PFSK-1 (cell line): ENCODE data around the gene EFL1.

Experiments used
- FOXP2 ChIP-seq: optimal IDR thresholded peaks from 2 replicates; pipeline ENCODE3; 2011; ENCODE audit warnings: borderline replicate concordance, control low read depth, inconsistent platforms; ENCODE audit not compliant: insufficient read depth; ENCODE audit errors: extremely low read length, extremely low read depth
- POLR2AphosphoS5 ChIP-seq: IDR thresholded peaks from 2 replicates; pipeline ENCODE4 v1.6.1; 2012; ENCODE audit warnings: low read depth, mild to moderate bottlenecking, control low read depth, low read length, moderate library complexity
- REST ChIP-seq, 2 experiments: IDR thresholded peaks; 2 replicates each; pipeline versions ENCODE4 v1.6.1 to v1.8.0; 2011 to 2012; ENCODE audit warnings: low read depth in 2 of 2, low read length in 2 of 2, control low read depth in 1 of 2, inconsistent platforms in 1 of 2, mild to moderate bottlenecking in 1 of 2, moderate library complexity in 1 of 2; ENCODE audit not compliant: insufficient read depth in 1 of 2
- SIN3A ChIP-seq: IDR thresholded peaks from 2 replicates; pipeline ENCODE4 v1.6.1; 2012; ENCODE audit warnings: mild to moderate bottlenecking, low read length, moderate library complexity, borderline replicate concordance; ENCODE audit not compliant: insufficient read depth
- TAF1 ChIP-seq: IDR thresholded peaks from 2 replicates; pipeline ENCODE4 v1.6.1; 2012; ENCODE audit warnings: low read length, control low read depth, borderline replicate concordance; ENCODE audit not compliant: insufficient read depth

EFL1 gene

DNA sequence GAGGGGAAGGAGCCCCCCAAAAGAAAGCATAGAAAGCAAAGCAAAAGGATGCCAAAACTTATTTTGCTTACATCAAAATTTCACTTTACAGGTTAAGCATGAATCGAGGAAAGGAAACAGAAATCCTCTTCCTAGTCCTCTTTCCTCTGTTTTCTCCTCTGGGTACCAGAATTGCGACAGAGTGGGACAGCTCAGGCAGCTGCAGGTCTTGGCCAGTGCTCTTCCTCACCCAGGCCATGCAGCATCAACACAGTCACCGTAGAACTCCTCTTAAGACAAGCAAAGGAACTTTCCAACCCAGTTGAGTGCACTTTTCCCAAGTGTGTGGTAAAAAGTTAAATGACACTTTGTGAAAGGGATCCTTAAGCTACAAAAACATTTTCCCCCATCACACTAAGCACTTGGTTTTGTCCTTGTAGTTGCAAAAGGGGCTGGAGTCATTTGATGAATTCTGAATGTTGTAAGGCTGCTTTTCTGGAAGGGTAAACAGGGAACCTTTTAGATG, 170.8 kb downstream of the EFL1 start:
- no peak for TF ChIP-seq REST (IDR thresholded peaks at IDR 0.05; ENCODE audit: insufficient read depth in 1 of 2, low read depth in 2 of 2, low read length in 2 of 2)
- TF ChIP-seq SIN3A = no peak
- no peak for TF ChIP-seq TAF1
- TF ChIP-seq FOXP2 = no peak
- no peak for TF ChIP-seq POLR2AphosphoS5

- TF ChIP-seq POLR2AphosphoS5 (no peak), REST (IDR thresholded peaks at IDR 0.05; ENCODE audit: insufficient read depth in 1 of 2, low read depth in 2 of 2, low read length in 2 of 2) (no peak), SIN3A (no peak), TAF1 (no peak)
Measured at GRCh38 chr15:82086243-82086995, 176.1 kb downstream of the EFL1 start.

DNA sequence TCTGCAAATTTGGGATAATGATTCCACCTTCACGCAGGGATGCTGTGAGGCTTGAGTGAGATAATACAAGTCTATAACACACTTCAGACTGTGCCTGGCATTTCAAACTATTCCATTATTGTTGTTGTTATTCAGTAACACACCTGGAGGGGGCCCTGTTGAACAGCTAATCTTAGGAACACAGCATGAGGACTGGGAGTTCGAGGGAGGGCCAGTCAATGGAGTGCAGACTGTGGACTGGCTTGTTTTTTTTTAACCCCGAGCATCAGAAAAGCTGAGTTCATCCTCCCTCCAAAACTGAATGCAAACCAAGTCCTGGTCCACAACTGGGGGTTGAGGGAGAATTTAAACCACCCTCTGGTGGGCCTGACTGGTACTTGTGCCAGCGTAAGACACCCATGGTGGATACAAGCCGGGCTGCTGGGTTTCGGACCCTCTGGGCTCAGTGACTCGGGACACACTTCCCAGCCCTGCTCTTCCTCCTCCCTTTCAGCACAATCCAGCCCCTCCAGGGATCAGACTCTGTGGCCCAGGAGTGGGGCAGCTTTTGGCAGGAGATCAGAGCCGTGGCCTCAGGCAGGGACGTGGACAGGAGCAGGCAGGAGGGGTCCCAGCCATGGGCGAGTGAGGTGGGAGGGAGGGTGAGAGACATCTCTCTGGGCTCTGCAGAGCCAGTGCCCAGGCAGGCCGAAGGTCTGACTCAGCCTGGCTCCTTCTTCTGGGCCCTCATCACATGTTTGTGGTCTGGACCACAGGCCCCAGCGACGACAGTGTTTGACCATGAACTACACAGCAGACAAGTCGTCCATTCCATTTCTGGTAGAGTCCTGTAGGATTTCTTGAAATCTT, 180.4 kb downstream of the EFL1 start:
- TF ChIP-seq POLR2AphosphoS5 = no peak
- TF ChIP-seq FOXP2 = no peak
- TF ChIP-seq REST (IDR thresholded peaks at IDR 0.05; ENCODE audit: insufficient read depth in 1 of 2, low read depth in 2 of 2, low read length in 2 of 2) = no peak
- TF ChIP-seq SIN3A = no peak
- TF ChIP-seq TAF1 = no peak

GRCh38 chr15:82080774-82081173, 181.8 kb downstream of the EFL1 start:
- TF ChIP-seq REST (IDR thresholded peaks at IDR 0.05; ENCODE audit: insufficient read depth in 1 of 2, low read depth in 2 of 2, low read length in 2 of 2) (no peak), TAF1 (no peak), FOXP2 (no peak), SIN3A (no peak), POLR2AphosphoS5 (no peak)
